Stimulated activated CD8-positive, alpha-beta memory T cell treated with anti-CD3 and anti-CD28 coated beads, Interleukin-12 subunit alpha, Interleukin-12 subunit beta, amount 100 ng/mL, for 1 hour (primary cell): ENCODE results near the gene MARCHF11.

Experiments used
- DNase-seq: peaks from one replicate; pipeline ENCODE4 v3.0.0-alpha.2; 2020; ENCODE audit warnings: low read depth

Gene MARCHF11

DNA sequence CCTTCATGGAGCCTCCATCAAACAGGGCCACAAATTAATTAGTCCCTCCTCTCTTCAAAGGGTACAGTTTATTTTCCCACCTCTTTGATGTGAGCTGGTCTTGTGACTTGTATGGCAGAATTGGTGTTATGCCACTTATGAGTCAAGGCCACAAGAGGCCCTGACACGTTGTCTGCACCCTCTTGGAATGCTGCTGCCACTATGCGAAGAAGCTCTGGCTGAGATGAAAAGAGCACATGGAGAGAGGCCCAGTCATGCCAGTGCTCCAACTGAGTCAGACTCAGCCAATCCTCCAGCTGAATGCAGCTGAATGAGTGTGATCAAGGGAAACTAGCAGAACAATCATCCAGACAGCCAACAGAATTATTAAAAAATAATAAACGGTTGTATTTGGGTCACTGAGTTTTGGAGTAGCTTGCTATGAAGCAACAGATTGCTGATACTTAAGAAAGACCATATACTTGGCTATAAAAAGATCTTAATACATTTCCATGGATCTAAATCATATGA is 128.3 kb downstream of the MARCHF11 start:
- DNase-seq, result no peak

DNA sequence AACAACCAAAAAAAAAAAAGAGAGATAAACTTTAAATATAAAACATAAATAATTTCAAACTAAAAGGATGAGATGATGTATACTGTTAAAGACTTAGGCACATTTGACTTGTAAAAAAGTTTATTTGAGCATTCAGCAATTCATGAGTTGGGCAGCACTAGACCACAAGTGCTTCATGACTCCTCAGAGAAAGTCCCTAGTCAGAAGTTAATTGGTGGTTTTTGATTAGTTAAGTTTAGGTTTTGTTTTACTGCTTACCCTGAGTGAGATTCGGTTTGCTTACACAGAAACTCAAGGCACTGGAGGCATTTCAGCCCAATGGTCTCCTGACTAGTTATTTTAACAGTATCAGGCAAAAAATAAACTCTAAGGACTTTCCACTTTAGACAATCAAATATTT is 129.2 kb downstream of the MARCHF11 start:
- DNase-seq, result no peak

DNA sequence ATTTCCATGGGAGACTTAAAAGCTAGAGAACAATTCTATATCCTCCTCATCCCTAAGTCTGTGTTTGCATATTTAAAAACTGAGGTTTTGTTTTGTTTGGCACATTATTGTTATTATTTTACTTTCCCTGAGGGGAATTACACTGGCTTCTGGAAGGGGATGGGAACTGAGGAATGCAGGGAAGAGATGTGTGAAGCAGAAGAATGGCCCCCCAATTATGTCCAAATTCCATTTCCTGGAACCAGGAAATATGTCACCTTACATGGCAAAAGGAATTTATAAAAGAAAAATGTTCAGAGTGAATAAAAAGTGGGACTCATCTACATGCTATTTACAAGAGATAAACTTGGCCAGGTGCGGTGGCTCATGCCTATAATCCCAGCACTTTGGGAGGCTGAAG is 129.8 kb downstream of the MARCHF11 start:
- no peak for DNase-seq

DNA sequence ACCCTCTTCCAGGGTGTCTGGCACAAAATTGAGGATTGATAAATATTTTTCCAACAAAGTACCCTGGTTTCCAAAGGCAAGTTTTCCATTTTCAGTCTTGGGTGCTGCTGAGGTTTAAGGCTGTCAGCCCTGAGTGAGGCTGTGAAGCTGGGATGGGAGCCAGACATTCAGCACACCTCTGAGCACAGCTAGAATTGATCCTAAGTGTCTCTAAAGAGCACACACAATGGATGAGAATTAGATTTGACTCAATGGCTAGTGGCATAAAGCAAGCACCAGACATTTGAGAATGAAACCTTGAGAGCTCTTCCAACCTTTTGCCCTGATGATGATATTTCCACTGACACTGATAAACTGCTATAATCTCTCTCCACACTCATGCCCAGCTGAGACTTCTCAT is 131.5 kb downstream of the MARCHF11 start:
- no peak for DNase-seq

DNA sequence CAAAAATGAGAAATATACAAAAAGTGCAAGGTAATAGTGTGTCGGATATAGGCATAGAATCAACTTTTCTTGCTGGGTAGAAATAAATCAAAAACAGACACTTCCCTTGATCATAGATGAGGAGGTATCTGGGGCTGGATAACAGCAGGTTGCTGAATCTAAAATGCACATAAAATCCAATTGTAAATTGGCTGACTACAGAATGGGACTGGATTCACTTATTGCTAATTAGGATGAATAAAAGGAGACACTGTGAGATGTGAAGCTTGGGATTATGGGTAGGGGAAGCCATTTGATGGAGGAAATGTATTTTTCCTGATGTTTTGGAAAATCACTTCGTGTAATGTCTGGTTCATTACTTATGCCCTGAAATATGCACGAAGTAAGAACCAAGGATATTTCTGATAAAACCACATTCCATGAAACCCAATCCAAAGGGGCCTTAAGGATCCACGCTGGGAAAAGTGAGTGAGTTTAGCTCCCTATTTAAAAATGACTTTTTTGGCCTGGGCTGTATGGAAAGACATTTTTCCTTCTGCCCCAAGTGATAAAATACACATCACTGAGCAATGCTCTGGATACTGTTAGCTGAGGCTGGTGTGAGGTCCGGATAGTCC is 136.1 kb downstream of the MARCHF11 start:
- no peak for DNase-seq

DNA sequence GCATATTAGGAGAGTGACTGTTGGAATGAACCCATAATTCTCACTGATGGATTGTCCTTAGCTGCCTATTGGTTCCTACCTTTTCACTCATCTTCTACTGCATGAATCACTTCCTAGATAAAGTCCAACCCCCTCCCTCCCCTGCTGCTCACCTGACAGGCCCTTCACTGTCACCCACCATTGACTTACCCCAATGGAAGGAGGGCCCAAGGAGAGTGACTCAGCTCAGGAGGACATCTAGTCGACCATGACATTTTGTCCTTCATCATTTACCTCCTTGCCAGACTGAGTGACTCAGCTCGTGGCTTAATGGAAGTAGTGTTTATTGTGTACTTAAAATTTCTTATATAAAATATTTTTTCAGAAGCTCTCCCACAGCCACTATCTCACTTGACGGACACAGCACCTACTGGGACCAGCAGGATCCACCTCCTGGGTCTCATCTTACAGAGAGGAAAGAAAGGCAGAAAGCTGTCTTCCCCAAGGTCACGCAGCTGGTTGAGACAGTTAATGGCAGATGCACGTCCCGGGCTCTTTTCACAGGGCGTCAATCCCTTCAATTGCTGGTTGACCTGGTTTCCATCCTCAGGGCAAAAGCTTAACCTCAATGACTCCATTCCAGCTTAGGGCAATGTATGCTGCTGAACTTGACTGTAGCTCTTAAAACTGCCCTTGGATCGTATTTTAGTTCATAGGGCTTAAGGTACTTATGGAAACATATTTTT is 142.3 kb downstream of the MARCHF11 start:
- no peak for DNase-seq

DNA sequence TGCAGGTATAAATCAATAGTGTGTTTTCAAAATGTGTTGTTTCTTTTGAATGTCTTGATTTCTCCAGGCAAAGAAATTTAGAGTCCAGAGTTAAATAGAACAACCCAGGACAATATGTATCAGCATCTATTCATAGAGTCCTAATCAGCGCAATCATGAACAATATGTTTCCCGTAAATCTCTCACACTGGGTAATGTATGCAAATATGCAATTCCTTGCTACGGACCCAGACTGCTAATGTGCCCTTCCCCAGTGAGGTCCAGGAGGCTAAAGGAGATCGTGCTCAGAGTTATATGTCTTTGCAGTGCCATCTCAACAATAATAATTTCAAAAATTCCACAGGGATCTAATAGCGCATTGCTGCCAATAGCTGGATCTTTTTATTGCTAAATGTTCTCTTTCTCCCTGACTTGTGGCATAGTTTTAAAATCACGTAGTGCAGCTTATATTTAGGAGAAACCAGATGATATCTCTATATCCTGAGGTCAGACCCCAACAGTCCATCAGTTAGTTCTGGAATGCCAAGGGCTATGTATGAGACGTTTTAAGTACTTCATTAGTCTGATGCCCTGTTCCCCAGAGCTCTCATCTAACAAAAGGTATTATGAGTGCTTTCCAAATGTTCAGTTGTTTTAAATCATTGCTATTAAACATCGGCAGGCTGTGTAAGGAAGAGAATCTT is 145.1 kb downstream of the MARCHF11 start:
- no peak for DNase-seq

DNA sequence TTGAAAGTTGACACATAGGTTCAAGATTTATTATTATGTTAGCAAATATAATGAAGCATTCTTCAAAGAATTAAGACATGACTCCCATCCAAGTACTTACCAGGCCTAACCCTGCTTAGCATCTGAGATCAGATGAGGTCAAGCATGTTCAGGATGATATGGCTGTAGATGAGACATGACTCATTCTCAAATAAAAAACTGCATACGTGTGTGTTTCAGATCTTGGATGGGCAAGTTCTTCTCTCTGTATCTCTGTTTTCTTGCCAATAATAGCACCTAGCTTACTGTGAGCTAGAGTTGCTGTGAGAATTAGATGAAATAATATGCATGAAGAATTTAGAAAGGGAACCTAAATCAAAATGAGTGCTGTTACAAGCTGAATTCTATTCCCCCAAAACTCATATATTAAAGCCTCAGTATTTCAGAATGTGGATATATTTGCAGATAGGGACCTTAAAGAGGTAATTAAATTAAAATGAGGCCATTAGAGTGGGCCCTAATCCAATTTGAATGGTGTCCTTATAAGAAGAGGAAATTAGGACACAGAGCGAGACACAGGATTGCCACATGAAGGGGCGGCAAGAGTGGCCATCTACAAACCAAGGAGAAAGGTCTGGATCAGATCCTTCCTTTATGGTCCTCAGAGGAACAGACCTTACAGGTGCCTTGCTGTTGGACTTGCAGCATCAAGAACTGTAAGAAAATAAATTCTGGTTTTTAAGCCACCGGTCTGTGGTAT is 146.2 kb downstream of the MARCHF11 start:
- DNase-seq, result no peak

DNA sequence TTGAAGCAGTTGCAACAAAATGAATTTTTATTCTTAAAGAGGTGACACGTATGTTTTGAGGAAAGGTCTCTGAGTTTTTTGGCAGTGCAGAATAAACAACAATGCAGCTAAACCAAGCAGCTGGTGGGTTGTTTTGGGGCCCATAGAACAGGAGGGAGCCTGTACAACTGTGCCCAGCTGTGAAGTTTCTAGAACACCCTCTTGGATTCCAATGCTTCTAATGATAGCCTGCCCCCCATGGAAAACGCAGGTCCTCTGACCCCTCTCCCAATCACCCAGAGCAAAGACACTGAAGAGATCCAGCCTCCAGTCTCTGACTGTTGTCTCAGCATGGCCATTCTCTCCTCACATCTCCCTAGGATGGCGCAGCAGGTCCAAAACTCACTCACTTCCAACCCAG is 150.9 kb downstream of the MARCHF11 start:
- DNase-seq, result no peak

DNA sequence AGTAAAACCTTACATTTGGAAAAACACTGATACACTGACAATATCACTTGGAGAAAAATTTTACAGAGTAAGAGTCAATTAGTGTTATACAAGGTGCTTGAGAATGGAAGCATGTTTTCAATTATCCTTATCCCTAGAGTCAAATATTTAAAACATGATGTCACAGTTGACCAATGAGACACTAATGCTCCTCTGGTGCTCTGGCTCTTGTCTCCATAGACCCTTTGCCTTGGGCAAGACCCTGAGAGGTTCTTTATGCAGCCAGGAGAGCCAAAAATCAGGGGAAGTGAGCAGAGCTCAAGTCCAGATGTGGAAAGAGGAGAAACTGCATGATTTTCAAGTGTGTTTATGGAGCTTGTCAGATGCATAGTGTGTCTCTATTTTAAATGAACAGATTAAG is 153.9 kb downstream of the MARCHF11 start:
- no peak for DNase-seq

DNA sequence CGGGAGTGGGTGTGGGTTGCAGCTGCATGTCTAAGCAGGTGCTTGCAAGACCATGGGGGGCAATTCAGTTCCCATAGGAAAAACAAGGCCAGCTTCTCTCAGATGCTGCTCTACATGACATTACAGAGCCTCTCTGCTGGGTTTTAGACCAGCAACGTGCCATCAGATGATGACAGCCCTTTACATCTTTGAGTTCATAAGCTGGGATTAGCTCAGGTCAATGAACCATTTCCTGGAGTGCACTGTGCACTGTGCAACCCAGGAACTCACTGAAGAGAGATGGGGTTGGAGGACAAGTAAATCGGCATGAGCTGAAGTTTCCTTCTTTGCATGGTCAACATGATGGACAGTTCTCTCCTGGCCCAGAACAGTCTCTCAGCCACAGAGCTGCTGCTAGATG is 160.6 kb downstream of the MARCHF11 start:
- no peak for DNase-seq

DNA sequence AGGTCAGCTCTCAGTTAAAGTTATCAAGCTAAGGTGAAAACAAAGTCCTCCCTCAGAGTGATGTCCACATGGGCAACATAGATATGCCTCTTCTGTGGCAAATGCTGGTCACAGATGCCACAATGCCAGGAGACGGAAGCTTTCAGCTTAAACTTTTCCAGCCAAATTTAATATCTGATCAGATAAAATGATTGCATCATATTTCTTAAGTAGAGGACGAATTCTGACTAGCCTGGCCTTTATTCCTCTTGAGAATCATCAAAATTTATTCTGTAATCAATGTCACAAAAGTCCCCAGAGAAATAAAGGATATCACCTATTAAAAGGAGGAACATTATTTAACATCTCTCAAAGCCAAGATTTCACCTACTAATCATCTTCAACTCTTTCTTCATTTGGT is 161.9 kb downstream of the MARCHF11 start:
- DNase-seq, result no peak
